K562 (cell line): ENCODE data around the gene HAX1. TPM values are rescaled to one million over a fixed set of nuclear protein-coding genes. Genes with fewer than 3 reads are reported as not detected.

Source experiments
- ADNP ChIP-seq: fragments of 200-800 bp; sonication (Bioruptor generic); IDR thresholded peaks from 2 replicates; pipeline ENCODE4 v1.6.1; 2016; ENCODE audit warnings: missing genetic modification characterization, missing compliant biosample characterization
- CHD2 ChIP-seq: IDR thresholded peaks from 2 replicates; pipeline ENCODE4 v1.6.1; 2011; ENCODE audit warnings: low read depth, low read length
- ELF2 ChIP-seq: fragments of 250-450 bp; sonication (Bioruptor Pico); IDR thresholded peaks from 2 replicates; pipeline ENCODE4 v1.5.0; 2021; ENCODE audit warnings: mild to moderate bottlenecking
- EZH2 ChIP-seq: IDR thresholded peaks from 2 replicates; pipeline ENCODE4 v1.6.1; 2012; ENCODE audit warnings: low read depth, mild to moderate bottlenecking, inconsistent platforms, low read length, borderline replicate concordance
- GTF2F1 ChIP-seq: IDR thresholded peaks from 2 replicates; pipeline ENCODE4 v1.6.1; 2011; ENCODE audit warnings: low read depth, low read length, improper control_type of control experiment
- HDAC1 ChIP-seq, 2 experiments: fragments of 450-650 bp; IDR thresholded peaks; 2 replicates each; pipeline ENCODE4 v1.6.1; 2016 to 2017; ENCODE audit warnings: inconsistent platforms in 1 of 2, mild to moderate bottlenecking in 1 of 2, moderate library complexity in 1 of 2
- HNRNPLL ChIP-seq: fragments of 200-400 bp; formaldehyde crosslinking; IDR thresholded peaks from 2 replicates; pipeline ENCODE4 v1.6.1; 2017; ENCODE audit warnings: low read length, low read depth, mild to moderate bottlenecking; ENCODE audit not compliant: poor library complexity, severe bottlenecking
- MCM3 ChIP-seq: fragments of 450-650 bp; IDR thresholded peaks from 2 replicates; pipeline ENCODE4 v1.6.1; 2016
- RBM34 ChIP-seq: fragments of 200-400 bp; formaldehyde crosslinking; IDR thresholded peaks from 2 replicates; pipeline ENCODE4 v1.6.1; 2018; ENCODE audit warnings: low read length, borderline replicate concordance; ENCODE audit not compliant: insufficient read depth
- SAFB ChIP-seq: fragments of 200-400 bp; formaldehyde crosslinking; IDR thresholded peaks from 2 replicates; pipeline ENCODE4 v1.6.1; 2017; ENCODE audit warnings: low read depth, low read length, borderline replicate concordance
- SPI1 ChIP-seq: IDR thresholded peaks from 2 replicates; pipeline ENCODE4 v1.6.1; 2011; ENCODE audit warnings: low read depth, low read length, control low read depth, borderline replicate concordance
- TAL1 ChIP-seq: fragments of 450-650 bp; IDR thresholded peaks from 2 replicates; pipeline ENCODE4 v1.6.1; 2016; ENCODE audit warnings: mild to moderate bottlenecking
- TCFL5 ChIP-seq: fragments of 250-450 bp; sonication (Bioruptor Pico); conservative IDR thresholded peaks from 2 replicates; pipeline ENCODE4 v1.6.1; 2021; ENCODE audit warnings: mild to moderate bottlenecking, moderate library complexity, matching md5 sums
- U2AF2 ChIP-seq: fragments of 200-400 bp; formaldehyde crosslinking; optimal IDR thresholded peaks from 2 replicates; pipeline ENCODE3; 2017; ENCODE audit warnings: low read depth, mild to moderate bottlenecking, low read length
- polyA plus RNA-seq, 8 experiments: library from polyadenylated mRNA; depleted of rRNA in 4 of 8; stranded (reverse) in 5 of 8; unstranded in 3 of 8; fragments of >200 nt; fragmentation: Nextera tagmentation in 2 of 8; fragmentation: Illumina TruSeq in 1 of 8; extraction: Ambion mirVana in 2 of 8; extraction: Trizol in 1 of 8; gene quantifications; 2 replicates each; pipeline versions ENCODE4 v1.2.1 to v1.2.3, GENCODE V29; 2011 to 2014; ENCODE audit warnings: inconsistent platforms in 1 of 8, missing spikeins in 1 of 8
- total RNA-seq, 7 experiments: library from RNA; depleted of rRNA in 6 of 7; stranded (reverse); fragments of >200 nt in 6 of 7; fragmentation: Illumina TruSeq in 2 of 7; extraction: Trizol in 2 of 7; gene quantifications; 2 replicates each; pipeline versions ENCODE4 v1.2.1 to v1.2.3, GENCODE V29; 2011 to 2021; ENCODE audit warnings: low replicate concordance in 1 of 7
- TF ChIP-seq, protein P1 (sequence below): fragments of 250-450 bp; sonication (Bioruptor Pico); IDR thresholded peaks from 2 replicates; pipeline ENCODE4 v1.4.0; 2020; ENCODE audit warnings: mild to moderate bottlenecking, moderate library complexity
- TF ChIP-seq, protein P2 (sequence below): sonication (generic); formaldehyde crosslinking; IDR thresholded peaks from 2 replicates; pipeline ENCODE4 v1.8.1; 2022; ENCODE audit warnings: missing genetic modification reagents
- TF ChIP-seq, protein P3 (sequence below): sonication (generic); formaldehyde crosslinking; IDR thresholded peaks from 2 replicates; pipeline ENCODE4 v1.9.0; 2022; ENCODE audit warnings: mild to moderate bottlenecking, missing genetic modification reagents
- TF ChIP-seq, protein P4 (sequence below): fragments of 250-450 bp; sonication (Bioruptor Pico); IDR thresholded peaks from 2 replicates; pipeline ENCODE4 v1.8.0; 2022; ENCODE audit warnings: inconsistent platforms

HAX1 gene
- total and polyA plus RNA-seq, 9 of the 15 experiments (the other 6 are each of a cell fraction or from before 2014, with no cell fraction given): 143 to 492 (median 234) TPM

DNA sequence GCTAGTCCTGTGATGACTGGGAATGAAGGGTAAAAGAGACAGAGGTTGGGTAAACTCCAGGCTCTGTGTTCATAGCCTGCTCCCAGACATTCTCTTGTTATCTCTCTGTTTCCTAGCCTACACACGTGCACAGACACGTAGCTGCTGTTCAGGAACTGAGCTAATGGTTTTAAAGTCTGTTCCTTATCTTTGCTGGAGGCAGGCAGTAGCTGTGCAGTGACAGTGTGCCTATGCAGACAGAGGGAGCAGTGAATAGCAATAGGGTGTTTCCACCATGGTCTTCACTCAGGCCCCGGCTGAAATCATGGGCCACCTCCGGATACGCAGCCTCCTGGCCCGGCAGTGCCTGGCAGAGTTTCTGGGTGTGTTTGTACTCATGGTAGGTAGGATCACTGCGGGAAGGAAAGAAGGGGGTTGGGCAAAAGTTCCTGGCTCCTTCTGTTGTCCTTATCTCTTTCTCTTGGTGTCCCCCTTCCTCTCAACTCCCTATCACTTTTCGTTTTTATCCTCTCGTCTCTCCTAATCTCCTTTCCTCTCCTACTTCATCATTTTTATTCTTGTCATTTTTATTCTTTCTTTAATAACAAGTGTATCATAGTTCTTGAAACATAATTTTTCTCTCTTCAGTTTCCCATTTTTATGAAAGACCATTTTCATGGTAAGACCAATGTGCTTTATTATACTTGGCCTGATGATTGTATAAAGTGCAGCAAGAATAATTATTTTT lies 48.6 kb downstream of the HAX1 start, which contains the start of gene AQP10 (continued):
- TF ChIP-seq, protein P1, sequence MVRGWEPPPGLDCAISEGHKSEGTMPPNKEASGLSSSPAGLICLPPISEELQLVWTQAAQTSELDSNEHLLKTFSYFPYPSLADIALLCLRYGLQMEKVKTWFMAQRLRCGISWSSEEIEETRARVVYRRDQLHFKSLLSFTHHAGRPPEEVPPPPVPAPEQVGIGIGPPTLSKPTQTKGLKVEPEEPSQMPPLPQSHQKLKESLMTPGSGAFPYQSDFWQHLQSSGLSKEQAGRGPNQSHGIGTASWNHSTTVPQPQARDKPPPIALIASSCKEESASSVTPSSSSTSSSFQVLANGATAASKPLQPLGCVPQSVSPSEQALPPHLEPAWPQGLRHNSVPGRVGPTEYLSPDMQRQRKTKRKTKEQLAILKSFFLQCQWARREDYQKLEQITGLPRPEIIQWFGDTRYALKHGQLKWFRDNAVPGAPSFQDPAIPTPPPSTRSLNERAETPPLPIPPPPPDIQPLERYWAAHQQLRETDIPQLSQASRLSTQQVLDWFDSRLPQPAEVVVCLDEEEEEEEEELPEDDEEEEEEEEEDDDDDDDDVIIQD: 0 out of 2 replicates have a peak, but pooled peaks have one; percentile 32
- TF ChIP-seq CHD2: no peak
- TF ChIP-seq HNRNPLL: no peak
- TF ChIP-seq, protein P2, sequence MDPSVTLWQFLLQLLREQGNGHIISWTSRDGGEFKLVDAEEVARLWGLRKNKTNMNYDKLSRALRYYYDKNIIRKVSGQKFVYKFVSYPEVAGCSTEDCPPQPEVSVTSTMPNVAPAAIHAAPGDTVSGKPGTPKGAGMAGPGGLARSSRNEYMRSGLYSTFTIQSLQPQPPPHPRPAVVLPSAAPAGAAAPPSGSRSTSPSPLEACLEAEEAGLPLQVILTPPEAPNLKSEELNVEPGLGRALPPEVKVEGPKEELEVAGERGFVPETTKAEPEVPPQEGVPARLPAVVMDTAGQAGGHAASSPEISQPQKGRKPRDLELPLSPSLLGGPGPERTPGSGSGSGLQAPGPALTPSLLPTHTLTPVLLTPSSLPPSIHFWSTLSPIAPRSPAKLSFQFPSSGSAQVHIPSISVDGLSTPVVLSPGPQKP (CRISPR knock-in tag): no peak
- peak; percentile 48; the same call in 1 of the 2 replicates for TF ChIP-seq SPI1
- TF ChIP-seq ELF2: no peak
- peak; percentile 61 for TF ChIP-seq TAL1
- TF ChIP-seq, protein P3, sequence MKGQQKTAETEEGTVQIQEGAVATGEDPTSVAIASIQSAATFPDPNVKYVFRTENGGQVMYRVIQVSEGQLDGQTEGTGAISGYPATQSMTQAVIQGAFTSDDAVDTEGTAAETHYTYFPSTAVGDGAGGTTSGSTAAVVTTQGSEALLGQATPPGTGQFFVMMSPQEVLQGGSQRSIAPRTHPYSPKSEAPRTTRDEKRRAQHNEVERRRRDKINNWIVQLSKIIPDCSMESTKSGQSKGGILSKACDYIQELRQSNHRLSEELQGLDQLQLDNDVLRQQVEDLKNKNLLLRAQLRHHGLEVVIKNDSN (CRISPR knock-in tag): peak; percentile 72
- no peak for TF ChIP-seq SAFB
- TF ChIP-seq EZH2: no peak
- TF ChIP-seq, protein P4, sequence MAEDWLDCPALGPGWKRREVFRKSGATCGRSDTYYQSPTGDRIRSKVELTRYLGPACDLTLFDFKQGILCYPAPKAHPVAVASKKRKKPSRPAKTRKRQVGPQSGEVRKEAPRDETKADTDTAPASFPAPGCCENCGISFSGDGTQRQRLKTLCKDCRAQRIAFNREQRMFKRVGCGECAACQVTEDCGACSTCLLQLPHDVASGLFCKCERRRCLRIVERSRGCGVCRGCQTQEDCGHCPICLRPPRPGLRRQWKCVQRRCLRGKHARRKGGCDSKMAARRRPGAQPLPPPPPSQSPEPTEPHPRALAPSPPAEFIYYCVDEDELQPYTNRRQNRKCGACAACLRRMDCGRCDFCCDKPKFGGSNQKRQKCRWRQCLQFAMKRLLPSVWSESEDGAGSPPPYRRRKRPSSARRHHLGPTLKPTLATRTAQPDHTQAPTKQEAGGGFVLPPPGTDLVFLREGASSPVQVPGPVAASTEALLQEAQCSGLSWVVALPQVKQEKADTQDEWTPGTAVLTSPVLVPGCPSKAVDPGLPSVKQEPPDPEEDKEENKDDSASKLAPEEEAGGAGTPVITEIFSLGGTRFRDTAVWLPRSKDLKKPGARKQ (CRISPR knock-in tag): no peak
- no peak for TF ChIP-seq RBM34
- TF ChIP-seq U2AF2: no peak
- TF ChIP-seq MCM3: no peak
- TF ChIP-seq TCFL5: no peak
- TF ChIP-seq ADNP (tag): 0 out of 2 replicates have a peak, but pooled peaks have one; percentile 20
- no peak for TF ChIP-seq GTF2F1
- TF ChIP-seq HDAC1 (IDR thresholded peaks at IDR 0.05): peak in 1 of 2 experiments; percentile 87; a peak in 2 of 4 replicates
